Measurements from ENCODE around the gene KCTD13. TPM values are rescaled to one million over a fixed set of nuclear protein-coding genes. Genes with fewer than 3 reads are reported as not detected.
"Not testable (repeated sequence)": the region's sequence is repeated elsewhere in the genome, so short reads cannot be mapped to it uniquely, and the experiment has no call there.

Gene KCTD13
- total RNA-seq, 1 experiment from 2014 or later, result 18.3 TPM

- no peak overlapping the region for H3K23ac ChIP-seq (ENCODE audit: insufficient read length, low read depth, low read length)
- H3K4me1 ChIP-seq (ENCODE audit: insufficient read depth, low read length), result no peaks in the 10 kb centered on the region
- H2BK20ac ChIP-seq (ENCODE audit: low read depth, low read length, poor library complexity, severe bottlenecking), result no peak overlapping the region
- H3K14ac ChIP-seq (ENCODE audit: insufficient read depth, low read length), result no peak overlapping the region
- no peak overlapping the region for H3K27ac ChIP-seq (ENCODE audit: insufficient read length, low read depth, low read length)
- H4K91ac ChIP-seq (ENCODE audit: insufficient read length, low read depth, low read length), result no peak overlapping the region
- no peak overlapping the region for H3T11ph ChIP-seq (ENCODE audit: low read length)
- no peaks in the 10 kb centered on the region for H3K27me3 ChIP-seq (ENCODE audit: insufficient read depth, low read length)
- H3K23me2 ChIP-seq (ENCODE audit: insufficient read length, low read depth, low read length, poor library complexity, severe bottlenecking), result no peaks in the 10 kb centered on the region
- no peak overlapping the region for H2BK120ac ChIP-seq (ENCODE audit: low read depth, low read length, poor library complexity, severe bottlenecking)
- no peak overlapping the region for H4K8ac ChIP-seq (replicated peaks; ENCODE audit: insufficient read length, low read depth, low read length)
- no peaks in the 10 kb centered on the region for H4K20me1 ChIP-seq (ENCODE audit: control insufficient read depth, insufficient read depth, insufficient read length)
- no peak overlapping the region for H3K9ac ChIP-seq (ENCODE audit: extremely low read depth, insufficient read length, low read length)
- H3K9me3 ChIP-seq (ENCODE audit: control insufficient read depth, low read depth, low read length), result no peaks in the 10 kb centered on the region
- no peak for TF ChIP-seq CTCF (conservative IDR thresholded peaks at IDR 0.05)
- no peaks in the 10 kb centered on the region for H3K79me2 ChIP-seq (ENCODE audit: insufficient read depth, low read length)
- H3K4me2 ChIP-seq (ENCODE audit: insufficient read depth, insufficient read length, low read length), result no peak overlapping the region
- H2AFZ ChIP-seq (ENCODE audit: low read length), result no peak overlapping the region
- DNase-seq, result no peak
- Mint-ChIP-seq H3K9me3 (peaks cover 0 to 4% of the 10 kb centered on the region in 2 experiments; a peak in 3 of 5 replicates), H3K36me3 (ENCODE audit: insufficient read depth in 1 of 3, low read depth in 3 of 3) (no peaks in the 10 kb centered on the region; a peak in 1 of 7 replicates), H3K27me3 (ENCODE audit: low read depth) (peaks cover 10% of the 10 kb centered on the region), H3K4me1 (peaks cover 8 to 10% of the 10 kb centered on the region in 2 experiments), H3K27ac (no peak overlapping the region), H3K4me3 (no peak overlapping the region)
- H3K79me1 ChIP-seq (ENCODE audit: insufficient read depth, low read depth, low read length, poor library complexity, severe bottlenecking), result no peaks in the 10 kb centered on the region
- H2BK5ac ChIP-seq (ENCODE audit: insufficient read length, low read length), result no peak overlapping the region
- no peak overlapping the region for H3K56ac ChIP-seq (ENCODE audit: insufficient read length, low read depth, low read length)
- no peak overlapping the region for H2AK5ac ChIP-seq (ENCODE audit: insufficient read length, low read length)
- H4K5ac ChIP-seq (ENCODE audit: insufficient read length, low read depth, low read length), result no peak overlapping the region
- no peak overlapping the region for H3K18ac ChIP-seq (ENCODE audit: insufficient read length, low read depth, low read length)
- H3K4ac ChIP-seq (ENCODE audit: low read depth, low read length), result no peak overlapping the region
- no CpG with 5 or more reads among the region's 4 CpGs for WGBS (ENCODE audit: extremely low coverage, insufficient read length, low lambda C conversion rate)
- no peak overlapping the region for H2BK15ac ChIP-seq (ENCODE audit: low read depth, low read length)
- H2BK12ac ChIP-seq (ENCODE audit: insufficient read length, low read depth, low read length), result no peak overlapping the region
Observed at GRCh38 chr16:29940656-29941055, 14.6 kb upstream of the KCTD13 start.

GRCh38 chr16:29931750-29932149 is 5.7 kb upstream of the KCTD13 start:
- H3K9me3 Mint-ChIP-seq, result not testable (repeated sequence)

More at GRCh38 chr16:29931750-29932149, 5.7 kb upstream of the KCTD13 start:
- not testable (repeated sequence) for H2BK120ac ChIP-seq (ENCODE audit: low read depth, low read length, poor library complexity, severe bottlenecking); H3K4me3 Mint-ChIP-seq; H2BK20ac ChIP-seq (ENCODE audit: low read depth, low read length, poor library complexity, severe bottlenecking); H2BK15ac ChIP-seq (ENCODE audit: low read depth, low read length); H3K9ac ChIP-seq (ENCODE audit: extremely low read depth, insufficient read length, low read length); H3K23me2 ChIP-seq (ENCODE audit: insufficient read length, low read depth, low read length, poor library complexity, severe bottlenecking); H3K4me2 ChIP-seq (ENCODE audit: insufficient read depth, insufficient read length, low read length); H3K27ac ChIP-seq (ENCODE audit: insufficient read length, low read depth, low read length); H4K91ac ChIP-seq (ENCODE audit: insufficient read length, low read depth, low read length); H2AFZ ChIP-seq (ENCODE audit: low read length); H3K36me3 Mint-ChIP-seq (ENCODE audit: insufficient read depth in 1 of 3, low read depth in 3 of 3); H2AK5ac ChIP-seq (ENCODE audit: insufficient read length, low read length); H3K79me1 ChIP-seq (ENCODE audit: insufficient read depth, low read depth, low read length, poor library complexity, severe bottlenecking); H3K4ac ChIP-seq (ENCODE audit: low read depth, low read length); H3T11ph ChIP-seq (ENCODE audit: low read length); H3K23ac ChIP-seq (ENCODE audit: insufficient read length, low read depth, low read length); H3K79me2 ChIP-seq (ENCODE audit: insufficient read depth, low read length); H3K4me1 ChIP-seq (ENCODE audit: insufficient read depth, low read length); H3K56ac ChIP-seq (ENCODE audit: insufficient read length, low read depth, low read length); H3K27me3 ChIP-seq (ENCODE audit: insufficient read depth, low read length); H4K8ac ChIP-seq (replicated peaks; ENCODE audit: insufficient read length, low read depth, low read length); H3K14ac ChIP-seq (ENCODE audit: insufficient read depth, low read length); H4K5ac ChIP-seq (ENCODE audit: insufficient read length, low read depth, low read length); H3K27ac Mint-ChIP-seq; H2BK12ac ChIP-seq (ENCODE audit: insufficient read length, low read depth, low read length); H3K18ac ChIP-seq (ENCODE audit: insufficient read length, low read depth, low read length); H2BK5ac ChIP-seq (ENCODE audit: insufficient read length, low read length); H3K9me3 ChIP-seq (ENCODE audit: control insufficient read depth, low read depth, low read length); H4K20me1 ChIP-seq (ENCODE audit: control insufficient read depth, insufficient read depth, insufficient read length); DNase-seq; H3K27me3 Mint-ChIP-seq (ENCODE audit: low read depth)
- peaks cover 9 to 14% of the 10 kb centered on the region in 2 experiments for H3K4me1 Mint-ChIP-seq
- no CpG with 5 or more reads among the region's 2 CpGs for WGBS (ENCODE audit: extremely low coverage, insufficient read length, low lambda C conversion rate)

Data from H9 (cell line).